GM23338 (cell line): ENCODE data around the gene HCN2. TPM values are rescaled to one million over a fixed set of nuclear protein-coding genes. Genes with fewer than 3 reads are reported as not detected.

Experiments used
- ATAC-seq: fragments of 200-7000 bp; cut with Tn5 transposase; 3 replicates; pipeline ENCODE4 v1.9.1; 2020
- DNase-seq: peaks from one replicate; pipeline ENCODE4 v3.0.0-alpha.2; 2015; ENCODE audit warnings: low spot score
- H2AFZ ChIP-seq: fragments of 200-600 bp; sonication (generic); 2 replicates; pipeline ENCODE4 v1.8.0; 2016; ENCODE audit warnings: antibody characterized with exemption, mild to moderate bottlenecking, moderate library complexity
- H3F3A ChIP-seq: fragments of 200-600 bp; sonication (generic); replicated peaks from 2 replicates; pipeline ENCODE4 v1.8.0; 2017; ENCODE audit warnings: antibody characterized with exemption, mixed run types, low read depth
- H3K27ac ChIP-seq: fragments of 200-600 bp; sonication (generic); 2 replicates; pipeline ENCODE4 v1.6.1; 2016; ENCODE audit warnings: low read depth
- H3K27me3 ChIP-seq: fragments of 200-600 bp; sonication (generic); 2 replicates; pipeline ENCODE4 v1.8.0; 2016; ENCODE audit warnings: mild to moderate bottlenecking, mixed run types, moderate library complexity; ENCODE audit not compliant: insufficient read depth
- H3K36me3 ChIP-seq: fragments of 200-600 bp; sonication (generic); 2 replicates; pipeline ENCODE4 v1.8.0; 2016; ENCODE audit warnings: mild to moderate bottlenecking; ENCODE audit not compliant: insufficient read depth
- H3K4me1 ChIP-seq: fragments of 200-600 bp; sonication (generic); 2 replicates; pipeline ENCODE4 v1.8.0; 2016; ENCODE audit warnings: mild to moderate bottlenecking, moderate library complexity; ENCODE audit not compliant: insufficient read depth
- H3K4me2 ChIP-seq: fragments of 200-600 bp; sonication (generic); 2 replicates; pipeline ENCODE4 v1.7.1; 2017; ENCODE audit warnings: mixed run types
- H3K4me3 ChIP-seq: fragments of 200-600 bp; sonication (generic); 2 replicates; pipeline ENCODE4 v1.6.1; 2016; ENCODE audit warnings: mixed run types
- H3K79me2 ChIP-seq: fragments of 200-600 bp; sonication (generic); replicated peaks from 2 replicates; pipeline ENCODE4 v1.8.0; 2017; ENCODE audit warnings: mild to moderate bottlenecking; ENCODE audit not compliant: insufficient read depth
- H3K9me2 ChIP-seq: fragments of 200-600 bp; sonication (generic); 2 replicates; pipeline ENCODE4 v1.8.0; 2017; ENCODE audit not compliant: insufficient read depth
- H4K20me1 ChIP-seq: fragments of 200-600 bp; sonication (generic); replicated peaks from 2 replicates; pipeline ENCODE4 v1.8.0; 2017; ENCODE audit warnings: mild to moderate bottlenecking; ENCODE audit not compliant: insufficient read depth
- H3K27ac Mint-ChIP-seq: 2 replicates; pipeline ENCODE4 v1.8.0; 2020; ENCODE audit warnings: inconsistent platforms, mild to moderate bottlenecking, moderate library complexity, mixed read lengths
- H3K27me3 Mint-ChIP-seq: 3 replicates; pipeline ENCODE4 v1.8.0; 2022; ENCODE audit warnings: low read depth, mild to moderate bottlenecking, moderate library complexity, mixed read lengths, inconsistent platforms; ENCODE audit not compliant: insufficient read depth, poor library complexity
- H3K36me3 Mint-ChIP-seq: 3 replicates; pipeline ENCODE4 v1.8.0; 2021; ENCODE audit warnings: low read depth, mild to moderate bottlenecking, inconsistent platforms, moderate library complexity, mixed read lengths
- H3K4me1 Mint-ChIP-seq: 3 replicates; pipeline ENCODE4 v1.8.0; 2020; ENCODE audit warnings: mild to moderate bottlenecking, inconsistent platforms, mixed read lengths
- H3K4me3 Mint-ChIP-seq: 3 replicates; pipeline ENCODE4 v1.8.0; 2021; ENCODE audit warnings: moderate library complexity, mild to moderate bottlenecking, inconsistent platforms, mixed read lengths
- H3K9me3 Mint-ChIP-seq: 3 replicates; pipeline ENCODE4 v1.8.0; 2020; ENCODE audit warnings: moderate library complexity, mild to moderate bottlenecking, inconsistent platforms, mixed read lengths
- CTCF ChIP-seq, 2 experiments: fragments of 200-600 bp in 1 of 2; sonication (generic) in 1 of 2; conservative IDR thresholded peaks; 2 replicates each; pipeline versions ENCODE4 v1.5.1 to v1.6.1; 2016 to 2017; ENCODE audit warnings: antibody characterized with exemption in 2 of 2, low read depth in 2 of 2, mild to moderate bottlenecking in 2 of 2, moderate library complexity in 1 of 2
- ETS1 ChIP-seq: IDR thresholded peaks from 2 replicates; pipeline ENCODE4 v1.6.1; 2016; ENCODE audit warnings: antibody characterized with exemption
- JUNB ChIP-seq: IDR thresholded peaks from one replicate; pipeline ENCODE4 v1.6.1; 2016; ENCODE audit warnings: antibody characterized with exemption; ENCODE audit not compliant: unreplicated experiment
- REST ChIP-seq: IDR thresholded peaks from one replicate; pipeline ENCODE4 v1.6.1; 2018; ENCODE audit warnings: antibody characterized with exemption; ENCODE audit not compliant: unreplicated experiment
- polyA plus RNA-seq: library from polyadenylated mRNA; unstranded; fragments of >200 nt; fragmentation: Nextera tagmentation; extraction: Ambion mirVana; gene quantifications from 2 replicates; pipeline ENCODE4 v1.2.1, GENCODE V29; 2016
- total RNA-seq: library from RNA; depleted of rRNA; stranded (reverse); fragments of >200 nt; shearing (Covaris generic); gene quantifications from 2 replicates; pipeline ENCODE4 v1.2.3, GENCODE V29; 2014

Gene HCN2
- total and polyA plus RNA-seq, 2 experiments from 2014 or later = 0.06 to 2.9 TPM

- H4K20me1 ChIP-seq = peaks cover 4% of the 10 kb centered on the region; the same call in 1 of the 2 replicates
- no peaks in the 10 kb centered on the region for H3K36me3 ChIP-seq
- no peaks in the 10 kb centered on the region for H3K79me2 ChIP-seq
- Mint-ChIP-seq H3K27me3 (peaks cover 41% of the 10 kb centered on the region), H3K9me3 (no peaks in the 10 kb centered on the region), H3K4me3 (peak overlapping the region; percentile 54), H3K4me1 (no peaks in the 10 kb centered on the region), H3K36me3 (no peaks in the 10 kb centered on the region), H3K27ac (no peak overlapping the region)
- peak; percentile 29 for ATAC-seq
- H3K4me3 ChIP-seq = peak overlapping the region; percentile 50; the same call in 1 of the 2 replicates
- H3K27me3 ChIP-seq = peaks cover 31% of the 10 kb centered on the region
- no peaks in the 10 kb centered on the region; the same call in 1 of the 2 replicates for H3F3A ChIP-seq
- no peak overlapping the region for H3K27ac ChIP-seq
- H2AFZ ChIP-seq = no peak overlapping the region
- DNase-seq = peak; percentile 68
- TF ChIP-seq CTCF (conservative IDR thresholded peaks at IDR 0.05; ENCODE audit: low read depth in 2 of 2) (no peak), REST (peak; percentile 92), ETS1 (no peak)
- no peaks in the 10 kb centered on the region for H3K9me2 ChIP-seq
- peaks cover 5% of the 10 kb centered on the region; the same call in 1 of the 2 replicates for H3K4me1 ChIP-seq
- peak overlapping the region; percentile 70 for H3K4me2 ChIP-seq
These were observed 1.6 kb downstream of the HCN2 start for GRCh38 chr19:591099-591958.

GRCh38 chr19:592101-592500 is 2.4 kb downstream of the HCN2 start:
- peaks cover 4% of the 10 kb centered on the region; the same call in 1 of the 2 replicates for H4K20me1 ChIP-seq
- no peaks in the 10 kb centered on the region for H3K79me2 ChIP-seq
- no peaks in the 10 kb centered on the region for H3K4me1 Mint-ChIP-seq
- no peaks in the 10 kb centered on the region; the same call in 1 of the 2 replicates for H3F3A ChIP-seq
- peaks cover 41% of the 10 kb centered on the region for H3K27me3 Mint-ChIP-seq
- no peak for ATAC-seq
- no peak overlapping the region for H2AFZ ChIP-seq
- peaks cover 31% of the 10 kb centered on the region for H3K27me3 ChIP-seq
- H3K4me3 Mint-ChIP-seq = no peak overlapping the region
- H3K9me3 Mint-ChIP-seq = no peaks in the 10 kb centered on the region
- no peak overlapping the region for H3K27ac Mint-ChIP-seq
- no peak overlapping the region for H3K4me3 ChIP-seq
- DNase-seq = no peak
- H3K27ac ChIP-seq = no peak overlapping the region
- H3K36me3 ChIP-seq = no peaks in the 10 kb centered on the region
- H3K4me2 ChIP-seq = no peak overlapping the region
- H3K36me3 Mint-ChIP-seq = no peaks in the 10 kb centered on the region
- H3K4me1 ChIP-seq = peaks cover 5% of the 10 kb centered on the region; the same call in 1 of the 2 replicates
- H3K9me2 ChIP-seq = no peaks in the 10 kb centered on the region
- no peak for TF ChIP-seq JUNB
- TF ChIP-seq CTCF (conservative IDR thresholded peaks at IDR 0.05; ENCODE audit: low read depth in 2 of 2) = no peak
